Calu3 (cell line): ENCODE measurements around the gene PCDHA8. TPM values are rescaled to one million over a fixed set of nuclear protein-coding genes. Genes with fewer than 3 reads are reported as not detected.
"Not testable (repeated sequence)": the region's sequence is repeated elsewhere in the genome, so short reads cannot be mapped to it uniquely, and the experiment has no call there.

Experiments
- BruUV-seq: library from RNA; stranded (reverse); fragments of 400-500 nt; replicated peaks from 2 replicates; lab custom pipeline; 2021; lab: Mats Ljungman, UMichigan
- CTCF ChIA-PET: fragments of 300-600 bp; sonication (Branson Sonifier 250); formaldehyde crosslinking; loops from one replicate; lab custom pipeline; 2022; ENCODE audit warnings: antibody characterized with exemption; lab: Charles Lee
- DNase-seq: peaks from one replicate; pipeline ENCODE4 v3.0.0; 2022
- H3K27ac Mint-ChIP-seq: one replicate; pipeline ENCODE4 v1.8.0; 2022; ENCODE audit warnings: mixed read lengths; ENCODE audit not compliant: unreplicated experiment
- H3K27me3 Mint-ChIP-seq: one replicate; pipeline ENCODE4 v1.8.0; 2022; ENCODE audit warnings: mixed read lengths; ENCODE audit not compliant: unreplicated experiment
- H3K36me3 Mint-ChIP-seq: one replicate; pipeline ENCODE4 v1.8.0; 2022; ENCODE audit warnings: mild to moderate bottlenecking, moderate library complexity, mixed read lengths; ENCODE audit not compliant: insufficient read depth, unreplicated experiment
- H3K4me1 Mint-ChIP-seq: one replicate; pipeline ENCODE4 v1.8.0; 2022; ENCODE audit warnings: mild to moderate bottlenecking, low read depth, mixed read lengths; ENCODE audit not compliant: unreplicated experiment
- H3K4me3 Mint-ChIP-seq: one replicate; pipeline ENCODE4 v1.8.0; 2022; ENCODE audit warnings: mild to moderate bottlenecking, low read depth, moderate library complexity, mixed read lengths; ENCODE audit not compliant: unreplicated experiment
- H3K9me3 Mint-ChIP-seq: one replicate; pipeline ENCODE4 v1.8.0; 2022; ENCODE audit warnings: low read depth, mixed read lengths; ENCODE audit not compliant: unreplicated experiment
- CTCF ChIP-seq: fragments of 200-600 bp; IDR thresholded peaks from one replicate; pipeline ENCODE4 v1.8.0; 2022; ENCODE audit warnings: antibody characterized with exemption; ENCODE audit not compliant: unreplicated experiment
- intact Hi-C: fragments of 100-400 bp; cut with micrococcal nuclease; formaldehyde crosslinking; loops from one replicate; pipeline ENCODE4 v1.10.0; 2022; ENCODE audit not compliant: unreplicated experiment
- total RNA-seq: library from RNA; stranded (reverse); gene quantifications from 2 replicates; pipeline ENCODE4 v1.2.3, GENCODE V29; 2022

The PCDHA8 gene
- total RNA-seq, 1 experiment from 2014 or later: 1.3 TPM

- no peaks in the 10 kb centered on the region for H3K27me3 Mint-ChIP-seq
- no peak within 1 kb of the TSS for H3K27ac Mint-ChIP-seq
- H3K4me1 Mint-ChIP-seq: no peaks in the 10 kb centered on the region
- BruUV-seq: no TSS peak
- peaks cover 13% of the 10 kb centered on the region for H3K9me3 Mint-ChIP-seq
- no peak for DNase-seq
- CTCF ChIA-PET: no interaction called here
- TF ChIP-seq CTCF: no peak
- peaks cover 4% of the 10 kb centered on the region for H3K36me3 Mint-ChIP-seq
- H3K4me3 Mint-ChIP-seq: no peak within 1 kb of the TSS
- intact Hi-C loops: no loop called here
These were observed 7.0 kb upstream of the PCDHA8 start, which contains the start of gene PCDHA7 for GRCh38 chr5:140833993-140834392. TSS of gene PCDHA7 (plus strand) at chr5:140834269. CDS start at chr5:140834384, 115 bp downstream.

- BruUV-seq, H3K4me1 Mint-ChIP-seq, CTCF ChIA-PET, H3K4me3 Mint-ChIP-seq, intact Hi-C loops, H3K36me3 Mint-ChIP-seq, H3K27me3 Mint-ChIP-seq, H3K27ac Mint-ChIP-seq, DNase-seq: not testable (repeated sequence)
- H3K9me3 Mint-ChIP-seq: peaks cover 14% of the 10 kb centered on the region
These were observed 6.5 kb upstream of the PCDHA8 start for GRCh38 chr5:140834439-140835008.

GRCh38 chr5:140835622-140836510 lies 5.1 kb upstream of the PCDHA8 start:
- intact Hi-C loops: no loop called here
- Mint-ChIP-seq H3K9me3 (peaks cover 21% of the 10 kb centered on the region), H3K4me3 (no peak overlapping the region), H3K27me3 (no peaks in the 10 kb centered on the region), H3K36me3 (peaks cover 4% of the 10 kb centered on the region), H3K27ac (no peak overlapping the region), H3K4me1 (no peaks in the 10 kb centered on the region)
- no peak for DNase-seq
- no peak for TF ChIP-seq CTCF
- CTCF ChIA-PET: no interaction called here
- BruUV-seq: no TSS peak

GRCh38 chr5:140842798-140843733 lies 2.1 kb downstream of the PCDHA8 start:
- Mint-ChIP-seq H3K9me3 (peaks cover 12% of the 10 kb centered on the region), H3K4me1 (no peaks in the 10 kb centered on the region), H3K36me3 (no peaks in the 10 kb centered on the region), H3K27me3 (no peaks in the 10 kb centered on the region), H3K27ac (no peak overlapping the region), H3K4me3 (no peak overlapping the region)
- no TSS peak for BruUV-seq
- no peak for DNase-seq
- intact Hi-C loops: no loop called here
- no peak for TF ChIP-seq CTCF
- CTCF ChIA-PET: no interaction called here

GRCh38 chr5:140848139-140849102 lies 7.4 kb downstream of the PCDHA8 start, which contains the start of gene PCDHA9:
TSS of gene PCDHA9 (plus strand) at chr5:140848382. CDS start at chr5:140848496, 114 bp downstream.
- H3K36me3 Mint-ChIP-seq, H3K4me3 Mint-ChIP-seq, BruUV-seq, DNase-seq, CTCF ChIA-PET, H3K27me3 Mint-ChIP-seq, H3K4me1 Mint-ChIP-seq, H3K27ac Mint-ChIP-seq, H3K9me3 Mint-ChIP-seq: not testable (repeated sequence)
- intact Hi-C loops: loop anchor here (1.0 kb wide), 1 partner anchor 193 kb away; no protein-coding TSS in a partner anchor

- H3K36me3 Mint-ChIP-seq, BruUV-seq, H3K4me3 Mint-ChIP-seq, H3K9me3 Mint-ChIP-seq, intact Hi-C loops, H3K27ac Mint-ChIP-seq, H3K27me3 Mint-ChIP-seq, H3K4me1 Mint-ChIP-seq, CTCF ChIA-PET, DNase-seq: not testable (repeated sequence)
These were observed 9.0 kb downstream of the PCDHA8 start for GRCh38 chr5:140849831-140850634.
